SK-N-SH treated with all-trans-retinoic acid at 6 μM for 48 hours (cell line): ENCODE results near the gene GDPGP1.

Experiments
- ARNTL ChIP-seq: fragments of 450-650 bp; formaldehyde crosslinking; IDR thresholded peaks from 2 replicates; pipeline ENCODE4 v1.5.0; 2020; ENCODE audit warnings: low read depth, mild to moderate bottlenecking, moderate library complexity, borderline replicate concordance
- CREB5 ChIP-seq: fragments of 250-450 bp; sonication (Bioruptor Pico); IDR thresholded peaks from 2 replicates; pipeline ENCODE4 v1.5.1; 2020; ENCODE audit warnings: low read depth, mild to moderate bottlenecking, moderate library complexity
- CSRNP3 ChIP-seq: fragments of 250-450 bp; sonication (Bioruptor Pico); IDR thresholded peaks from 2 replicates; pipeline ENCODE4 v1.5.1; 2021; ENCODE audit warnings: mild to moderate bottlenecking, moderate library complexity
- GLIS3 ChIP-seq: fragments of 250-450 bp; sonication (Bioruptor Pico); IDR thresholded peaks from 2 replicates; pipeline ENCODE4 v1.5.0; 2020; ENCODE audit warnings: mild to moderate bottlenecking, moderate library complexity
- OSR1 ChIP-seq: fragments of 250-450 bp; sonication (Bioruptor Pico); IDR thresholded peaks from 2 replicates; pipeline ENCODE4 v1.8.0; 2022; ENCODE audit warnings: moderate library complexity, mild to moderate bottlenecking, inconsistent platforms
- PATZ1 ChIP-seq: fragments of 250-450 bp; sonication (Bioruptor Pico); IDR thresholded peaks from 2 replicates; pipeline ENCODE4 v1.8.0; 2020; ENCODE audit warnings: mild to moderate bottlenecking, moderate library complexity, borderline replicate concordance
- POU6F1 ChIP-seq: fragments of 250-450 bp; sonication (Bioruptor Pico); IDR thresholded peaks from 2 replicates; pipeline ENCODE4 v1.8.0; 2021; ENCODE audit warnings: low read depth, mild to moderate bottlenecking, moderate library complexity, borderline replicate concordance
- RARB ChIP-seq: fragments of 250-450 bp; sonication (Bioruptor Pico); IDR thresholded peaks from 2 replicates; pipeline ENCODE4 v1.8.0; 2021; ENCODE audit warnings: mild to moderate bottlenecking, moderate library complexity
- SNAI2 ChIP-seq: fragments of 250-450 bp; sonication (Bioruptor Pico); IDR thresholded peaks from 2 replicates; pipeline ENCODE4 v1.5.0; 2020; ENCODE audit warnings: mild to moderate bottlenecking, moderate library complexity
- TOX ChIP-seq: fragments of 250-450 bp; sonication (Bioruptor Pico); IDR thresholded peaks from 2 replicates; pipeline ENCODE4 v1.8.0; 2021; ENCODE audit warnings: mild to moderate bottlenecking, moderate library complexity, borderline replicate concordance
- ZFP3 ChIP-seq: fragments of 250-450 bp; sonication (Bioruptor Pico); IDR thresholded peaks from 2 replicates; pipeline ENCODE4 v1.5.0; 2020; ENCODE audit warnings: mild to moderate bottlenecking, moderate library complexity
- ZFP30 ChIP-seq: fragments of 450-650 bp; formaldehyde crosslinking; IDR thresholded peaks from 2 replicates; pipeline ENCODE4 v1.5.0; 2022; ENCODE audit warnings: mild to moderate bottlenecking, moderate library complexity
- ZNF70 ChIP-seq: fragments of 450-650 bp; formaldehyde crosslinking; IDR thresholded peaks from 2 replicates; pipeline ENCODE4 v1.5.0; 2020; ENCODE audit warnings: mild to moderate bottlenecking, moderate library complexity
- ZNF8 ChIP-seq: fragments of 450-650 bp; formaldehyde crosslinking; IDR thresholded peaks from 2 replicates; pipeline ENCODE4 v1.5.0; 2020; ENCODE audit warnings: mild to moderate bottlenecking, moderate library complexity

- TF ChIP-seq SNAI2 (CRISPR knock-in tag) (no peak), ZNF8 (CRISPR knock-in tag) (no peak), OSR1 (CRISPR knock-in tag) (no peak), ZNF70 (no peak), PATZ1 (CRISPR knock-in tag) (no peak), ARNTL (CRISPR knock-in tag) (no peak), ZFP30 (no peak), POU6F1 (CRISPR knock-in tag) (no peak), RARB (CRISPR knock-in tag) (no peak), TOX (no peak), GLIS3 (CRISPR knock-in tag) (no peak), ZFP3 (CRISPR knock-in tag) (no peak), CSRNP3 (no peak), CREB5 (no peak)
These were observed 33.4 kb upstream of the GDPGP1 start for GRCh38 chr15:90200534-90201129.
